Neutrophil (primary cell): ENCODE data around the gene TEDC2.

Experiments
- H3K27ac ChIP-seq: fragments of 200-600 bp; sonication (generic); 2 replicates; pipeline ENCODE4 v1.5.1; 2016; ENCODE audit warnings: mild to moderate bottlenecking, moderate library complexity
- H3K27me3 ChIP-seq: fragments of 200-600 bp; sonication (generic); 2 replicates; pipeline ENCODE4 v1.6.0; 2016; ENCODE audit warnings: mild to moderate bottlenecking
- H3K36me3 ChIP-seq: fragments of 200-600 bp; sonication (generic); 2 replicates; pipeline ENCODE4 v1.5.1; 2017
- H3K4me1 ChIP-seq, 2 experiments: fragments of 200-600 bp in 1 of 2; sonication (generic) in 1 of 2; 1 replicate in 1 of 2; 2 replicates in 1 of 2; pipeline versions ENCODE4 v1.5.1 to v1.6.1; 2013 to 2016; ENCODE audit warnings: low read depth in 1 of 2, low read length in 1 of 2, mild to moderate bottlenecking in 1 of 2, moderate library complexity in 1 of 2; ENCODE audit not compliant: control insufficient read depth in 1 of 2, insufficient read depth in 1 of 2
- H3K4me3 ChIP-seq, 2 experiments: fragments of 200-600 bp in 1 of 2; sonication (generic) in 1 of 2; 1 replicate in 1 of 2; 2 replicates in 1 of 2; pipeline ENCODE4 v1.5.1; 2013 to 2016; ENCODE audit warnings: low read depth in 1 of 2, low read length in 1 of 2, mild to moderate bottlenecking in 1 of 2, moderate library complexity in 1 of 2
- H3K9me3 ChIP-seq: fragments of 200-600 bp; sonication (generic); 2 replicates; pipeline ENCODE4 v1.5.1; 2016
- CTCF ChIP-seq: fragments of 200-600 bp; sonication (generic); IDR thresholded peaks from 2 replicates; pipeline ENCODE4 v1.5.1; 2016; ENCODE audit warnings: antibody characterized with exemption

Gene TEDC2

GRCh38 chr16:2458887-2459646 is 842 bp upstream of the TEDC2 start:
- Histone ChIP-seq H3K27ac (peak overlapping the region; percentile 56), H3K9me3 (no peaks in the 10 kb centered on the region), H3K4me1 (peaks cover 12 to 16% of the 10 kb centered on the region in 2 experiments), H3K4me3 (peak overlapping the region; percentile 69 to 86), H3K27me3 (no peaks in the 10 kb centered on the region), H3K36me3 (peaks cover 32% of the 10 kb centered on the region)
- no peak for TF ChIP-seq CTCF

- H3K4me3 ChIP-seq, result peak overlapping the region; percentile 69 to 86
- H3K4me1 ChIP-seq, result peaks cover 12 to 16% of the 10 kb centered on the region in 2 experiments
- no peaks in the 10 kb centered on the region for H3K9me3 ChIP-seq
- H3K27ac ChIP-seq, result no peak overlapping the region
- H3K27me3 ChIP-seq, result peaks cover 1% of the 10 kb centered on the region
- no peak for TF ChIP-seq CTCF
- peaks cover 21% of the 10 kb centered on the region for H3K36me3 ChIP-seq
Measured at GRCh38 chr16:2460391-2460713, 443 bp downstream of the TEDC2 start.

GRCh38 chr16:2460916-2461315 is 1.0 kb downstream of the TEDC2 start:
- peaks cover 12 to 16% of the 10 kb centered on the region in 2 experiments for H3K4me1 ChIP-seq
- H3K9me3 ChIP-seq, result no peaks in the 10 kb centered on the region
- peaks cover 7% of the 10 kb centered on the region for H3K27me3 ChIP-seq
- H3K36me3 ChIP-seq, result peaks cover 16% of the 10 kb centered on the region
- no peak overlapping the region for H3K27ac ChIP-seq
- TF ChIP-seq CTCF, result no peak
- no peak overlapping the region for H3K4me3 ChIP-seq

- peaks cover 20% of the 10 kb centered on the region for H3K27me3 ChIP-seq
- H3K4me3 ChIP-seq, result no peak overlapping the region
- H3K4me1 ChIP-seq, result peaks cover 12 to 16% of the 10 kb centered on the region in 2 experiments
- peaks cover 2% of the 10 kb centered on the region for H3K36me3 ChIP-seq
- no peak for TF ChIP-seq CTCF
- H3K27ac ChIP-seq, result no peak overlapping the region
- no peaks in the 10 kb centered on the region for H3K9me3 ChIP-seq
Measured at GRCh38 chr16:2462031-2462866, 2.3 kb downstream of the TEDC2 start.

- H3K9me3 ChIP-seq, result no peaks in the 10 kb centered on the region
- no peaks in the 10 kb centered on the region for H3K36me3 ChIP-seq
- H3K27ac ChIP-seq, result no peak overlapping the region
- H3K4me3 ChIP-seq, result no peak overlapping the region
- H3K27me3 ChIP-seq, result peaks cover 41% of the 10 kb centered on the region
- H3K4me1 ChIP-seq, result peaks cover 15 to 27% of the 10 kb centered on the region in 2 experiments
- TF ChIP-seq CTCF, result no peak
Measured at GRCh38 chr16:2464333-2464732, 4.4 kb downstream of the TEDC2 start.
